Pancreas (tissue), 10 donors: ENCODE data around the gene ZFP64. TPM values are rescaled to one million over a fixed set of nuclear protein-coding genes. Genes with fewer than 3 reads are reported as not detected.
A peak's percentile ranks its signal among the peaks of the same experiment; 100 is the strongest.
"Not testable (repeated sequence)": the region's sequence is repeated elsewhere in the genome, so short reads cannot be mapped to it uniquely, and the experiment has no call there.

Source experiments
- ATAC-seq, 4 donors: fragments of 200-7000 bp; cut with Tn5 transposase; one replicate each; pipeline versions ENCODE4 v1.8.0 to v1.9.1; 2020; ENCODE audit warnings: mild to moderate bottlenecking in 4 of 4, moderate library complexity in 4 of 4
- DNase-seq, 6 donors: peaks; one replicate each; pipeline ENCODE4 v3.0.0-alpha.2; 2020
- FAIRE-seq: peaks from 2 replicates; lab custom pipeline; 2012; peaks lifted over from hg19 to GRCh38; lab: Jason Lieb, UNC
- H3K27ac ChIP-seq, 4 donors: fragments of 200-600 bp; sonication (generic); 1 replicate in 3 of 4; 2 replicates in 1 of 4; pipeline versions ENCODE4 v1.5.0 to v1.8.0; 2020
- H3K27me3 ChIP-seq, 4 donors: fragments of 200-600 bp; one replicate each; pipeline ENCODE4 v1.8.0; 2021
- H3K36me3 ChIP-seq, 3 donors: fragments of 200-600 bp; sonication (generic) in 1 of 3; one replicate each; pipeline versions ENCODE4 v1.5.0 to v1.8.0; 2020 to 2021
- H3K4me1 ChIP-seq, 3 donors: fragments of 200-600 bp; one replicate each; pipeline ENCODE4 v1.8.0; 2021
- H3K4me3 ChIP-seq, 4 donors: fragments of 200-600 bp; sonication (generic) in 2 of 4; one replicate each; pipeline versions ENCODE4 v1.5.0 to v1.8.0; 2020 to 2021
- H3K9me3 ChIP-seq, 4 donors: fragments of 200-600 bp; one replicate each; pipeline ENCODE4 v1.8.0; 2021
- WGBS, 2 donors: extraction: QIAGEN DNeasy Blood & Tissue Kit; methylation state at CpG; one replicate each; pipeline ENCODE4 v1.1.7; 2013; 5-methylcytosine and 5-hydroxymethylcytosine counted together
- intact Hi-C, 3 donors: fragments of 100-400 bp; cut with DNase I; formaldehyde crosslinking; loops; one replicate each; pipeline versions ENCODE4 v1.11.1 to v1.14.2; 2022
- polyA plus RNA-seq, 2 donors: library from polyadenylated mRNA; stranded (reverse); fragments of 200-250 nt; gene quantifications; one replicate each; pipeline ENCODE4 v1.2.3, GENCODE V29; 2013
- total RNA-seq, 6 donors: library from RNA; stranded (reverse); fragmentation: NEBNext Ultra II Directional in 4 of 6; extraction: Animal tissue kit (Norgen Biotek cat#: 25700) in 4 of 6; gene quantifications; one replicate each; pipeline versions ENCODE4 v1.2.1 to v1.2.4, GENCODE V29; 2021 to 2023
- TF ChIP-seq, protein P1 (sequence below), 4 donors: fragments of 200-600 bp; sonication (generic) in 3 of 4; IDR thresholded peaks; one replicate each; pipeline versions ENCODE4 v1.5.0 to v1.8.0; 2021; ENCODE audit warnings: antibody characterized with exemption in 4 of 4
- donor health status: healthy with polysubstance abuse.
- donor health status: DM: no; HTN: no; CAD: no; lungs with moderate emphysema.
- donor health status: DM: no; HTN: no; CAD: no.
- donor health status: control.
- donor health status: control.
- donor health status: Bipolar disorder and iron deficiency.
- donor health status: DM: yes; HTN: yes; CAD: no.
- donor health status: DM: no; HTN: no; CAD: no.
- donor health status: DM: no; HTN: no; CAD: no.
- donor health status: DM: yes; HTN: yes; CAD: no.

The ZFP64 gene
- total and polyA plus RNA-seq, 8 donors, result 3.2 to 9.6 (median 4.9) TPM

DNA sequence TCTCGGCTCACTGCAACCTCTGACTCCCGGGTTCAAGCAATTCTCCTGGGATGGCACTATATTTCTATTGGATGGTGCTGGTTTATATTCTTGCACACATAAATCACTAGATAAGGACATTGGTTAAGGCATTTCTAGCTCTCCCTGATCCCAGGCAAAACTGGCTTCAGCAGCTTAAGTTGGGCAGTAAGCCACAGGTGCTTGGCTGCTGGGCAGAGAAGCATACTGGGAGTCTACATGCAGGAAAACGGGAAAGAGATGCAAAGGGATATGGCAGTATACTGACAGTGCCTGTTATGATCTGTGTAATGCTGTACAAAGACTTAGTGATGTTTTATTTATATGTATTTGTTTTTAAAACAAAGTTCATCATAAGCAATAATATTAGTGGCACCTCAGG lies 33.3 kb upstream of the ZFP64 start:
- WGBS, 2 donors, result 20 to 29% methylated on average over 3 of the region's 3 CpGs

DNA sequence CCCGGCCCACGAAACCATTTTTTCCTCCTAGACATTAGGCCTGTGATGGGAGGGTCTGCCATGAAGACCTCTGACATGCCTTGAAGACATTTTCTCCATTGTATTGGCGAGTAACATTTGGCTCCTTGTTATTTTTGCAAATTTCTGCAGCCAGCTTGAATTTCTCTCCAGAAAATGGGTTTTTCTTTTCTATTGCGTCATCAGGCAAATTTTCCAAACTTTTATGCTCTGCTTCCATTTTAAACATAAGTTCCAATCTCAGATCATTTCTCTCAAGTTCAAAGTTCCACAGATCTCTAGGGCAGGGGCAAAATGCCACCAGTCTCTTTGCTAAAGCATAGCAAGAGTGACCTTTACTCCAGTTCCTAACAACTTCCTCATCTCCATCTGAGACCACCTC lies 29.8 kb upstream of the ZFP64 start:
- H3K27me3 ChIP-seq, H3K36me3 ChIP-seq, H3K4me3 ChIP-seq, ATAC-seq, H3K27ac ChIP-seq, intact Hi-C loops, DNase-seq, FAIRE-seq, H3K4me1 ChIP-seq, H3K9me3 ChIP-seq: not testable (repeated sequence)
- 80 to 82% methylated on average over 4 of the region's 4 CpGs for WGBS, 2 donors

More for the DNA sequence above, 33.3 kb upstream of the ZFP64 start:
- no peaks in the 10 kb centered on the region for H3K27me3 ChIP-seq
- no peak overlapping the region for H3K27ac ChIP-seq
- H3K4me1 ChIP-seq, result no peaks in the 10 kb centered on the region
- no peaks in the 10 kb centered on the region for H3K9me3 ChIP-seq
- no peak overlapping the region for H3K4me3 ChIP-seq
- FAIRE-seq (no peak), DNase-seq (no peak), ATAC-seq (peak in 1 of 4 donors; percentile 11)
- TF ChIP-seq, protein P1, sequence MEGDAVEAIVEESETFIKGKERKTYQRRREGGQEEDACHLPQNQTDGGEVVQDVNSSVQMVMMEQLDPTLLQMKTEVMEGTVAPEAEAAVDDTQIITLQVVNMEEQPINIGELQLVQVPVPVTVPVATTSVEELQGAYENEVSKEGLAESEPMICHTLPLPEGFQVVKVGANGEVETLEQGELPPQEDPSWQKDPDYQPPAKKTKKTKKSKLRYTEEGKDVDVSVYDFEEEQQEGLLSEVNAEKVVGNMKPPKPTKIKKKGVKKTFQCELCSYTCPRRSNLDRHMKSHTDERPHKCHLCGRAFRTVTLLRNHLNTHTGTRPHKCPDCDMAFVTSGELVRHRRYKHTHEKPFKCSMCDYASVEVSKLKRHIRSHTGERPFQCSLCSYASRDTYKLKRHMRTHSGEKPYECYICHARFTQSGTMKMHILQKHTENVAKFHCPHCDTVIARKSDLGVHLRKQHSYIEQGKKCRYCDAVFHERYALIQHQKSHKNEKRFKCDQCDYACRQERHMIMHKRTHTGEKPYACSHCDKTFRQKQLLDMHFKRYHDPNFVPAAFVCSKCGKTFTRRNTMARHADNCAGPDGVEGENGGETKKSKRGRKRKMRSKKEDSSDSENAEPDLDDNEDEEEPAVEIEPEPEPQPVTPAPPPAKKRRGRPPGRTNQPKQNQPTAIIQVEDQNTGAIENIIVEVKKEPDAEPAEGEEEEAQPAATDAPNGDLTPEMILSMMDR (IDR thresholded peaks at IDR 0.05), result no peak
- intact Hi-C loops, result no loop called here
- no peaks in the 10 kb centered on the region for H3K36me3 ChIP-seq

DNA sequence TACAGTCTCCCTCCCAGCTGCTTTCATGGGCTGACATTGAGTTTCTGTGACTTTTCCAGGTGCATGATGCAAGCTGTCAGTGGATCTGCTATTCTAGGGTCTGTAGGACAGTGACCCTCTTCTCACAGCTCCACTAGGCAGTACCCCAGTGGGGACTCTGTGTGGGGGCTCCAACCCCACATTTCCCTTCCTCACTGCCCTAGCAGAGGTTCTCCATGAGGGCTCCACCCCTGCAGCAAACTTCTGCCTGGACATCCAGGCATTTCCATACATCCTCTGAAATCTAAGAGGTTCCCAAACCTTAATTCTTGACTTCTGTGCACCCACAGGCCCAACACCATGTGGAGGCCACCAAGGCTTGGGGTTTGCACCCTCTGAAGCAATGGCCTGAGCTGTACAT lies 29.3 kb upstream of the ZFP64 start:
- H3K9me3 ChIP-seq, intact Hi-C loops, ATAC-seq, H3K27me3 ChIP-seq, FAIRE-seq, H3K4me3 ChIP-seq, DNase-seq, H3K27ac ChIP-seq, H3K4me1 ChIP-seq, H3K36me3 ChIP-seq: not testable (repeated sequence)

DNA sequence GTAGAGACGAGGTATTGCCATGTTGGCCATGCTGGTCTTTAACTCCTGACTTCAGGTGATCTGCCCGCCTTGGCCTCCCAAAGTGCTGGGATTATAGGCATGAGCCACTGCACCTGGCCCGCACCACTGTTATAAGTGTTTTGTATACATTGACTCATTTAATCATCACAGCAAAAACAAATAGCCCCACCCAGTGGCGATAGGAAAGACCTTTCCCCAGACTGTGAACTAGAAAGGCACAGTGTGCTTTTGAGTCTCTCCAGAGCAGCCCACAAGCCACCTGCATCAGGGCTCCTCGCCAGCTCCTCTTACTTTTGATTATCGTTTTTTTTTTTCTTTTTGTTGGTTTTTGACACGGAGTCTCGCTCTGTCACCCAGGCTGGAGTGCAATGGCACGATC lies 27.9 kb upstream of the ZFP64 start:
- intact Hi-C loops, result no loop called here
- TF ChIP-seq, protein P1 (IDR thresholded peaks at IDR 0.05), result no peak
- Histone ChIP-seq H3K27ac (no peak overlapping the region), H3K9me3 (no peaks in the 10 kb centered on the region), H3K27me3 (no peaks in the 10 kb centered on the region), H3K36me3 (no peaks in the 10 kb centered on the region), H3K4me3 (no peak overlapping the region), H3K4me1 (no peaks in the 10 kb centered on the region)
- no peak for ATAC-seq
- FAIRE-seq, result no peak
- 66 to 69% methylated on average over 9 of the region's 9 CpGs for WGBS, 2 donors
- DNase-seq, result no peak

DNA sequence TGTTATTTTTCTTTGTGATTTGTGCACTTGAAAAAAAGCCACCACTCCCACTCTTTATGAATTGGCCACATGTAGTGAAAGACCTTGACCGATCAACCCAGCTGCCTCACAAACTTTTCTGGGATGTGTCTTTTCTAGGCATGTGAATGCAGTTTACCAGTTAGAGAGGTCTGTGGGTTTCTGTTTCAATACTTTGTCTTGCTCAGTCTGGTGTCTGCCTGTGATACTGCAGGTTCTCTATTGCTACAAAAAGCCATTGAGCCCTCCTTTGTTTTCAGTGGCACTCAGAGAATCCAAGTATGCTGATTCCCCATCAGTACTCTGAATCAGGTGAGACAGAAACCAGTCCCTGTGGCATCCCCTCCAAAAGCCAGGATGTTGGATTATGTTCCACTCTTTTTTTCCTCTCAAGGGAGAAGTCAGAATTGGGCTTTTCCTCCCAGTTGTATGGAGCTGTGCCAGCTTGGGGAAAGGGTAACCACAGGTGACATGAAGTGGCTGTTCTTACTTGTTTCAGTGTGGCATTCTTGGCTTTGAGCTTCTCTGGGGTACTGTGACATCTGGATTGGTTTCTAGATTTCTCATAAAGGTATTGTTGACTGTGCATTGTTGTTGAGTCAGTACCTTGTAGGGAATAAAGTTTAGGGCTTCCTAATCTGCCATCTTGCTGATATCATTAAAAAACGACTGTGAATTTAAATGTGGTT lies 26.3 kb upstream of the ZFP64 start:
- ATAC-seq (no peak), DNase-seq (no peak), FAIRE-seq (no peak)
- no peaks in the 10 kb centered on the region for H3K36me3 ChIP-seq
- H3K27ac ChIP-seq, result no peak overlapping the region
- TF ChIP-seq, protein P1 (IDR thresholded peaks at IDR 0.05), result no peak
- H3K4me3 ChIP-seq, result no peak overlapping the region
- no peaks in the 10 kb centered on the region for H3K4me1 ChIP-seq
- 48 to 65% methylated on average over 2 of the region's 2 CpGs for WGBS, 2 donors
- H3K27me3 ChIP-seq, result no peaks in the 10 kb centered on the region
- intact Hi-C loops, result no loop called here
- H3K9me3 ChIP-seq, result no peaks in the 10 kb centered on the region

DNA sequence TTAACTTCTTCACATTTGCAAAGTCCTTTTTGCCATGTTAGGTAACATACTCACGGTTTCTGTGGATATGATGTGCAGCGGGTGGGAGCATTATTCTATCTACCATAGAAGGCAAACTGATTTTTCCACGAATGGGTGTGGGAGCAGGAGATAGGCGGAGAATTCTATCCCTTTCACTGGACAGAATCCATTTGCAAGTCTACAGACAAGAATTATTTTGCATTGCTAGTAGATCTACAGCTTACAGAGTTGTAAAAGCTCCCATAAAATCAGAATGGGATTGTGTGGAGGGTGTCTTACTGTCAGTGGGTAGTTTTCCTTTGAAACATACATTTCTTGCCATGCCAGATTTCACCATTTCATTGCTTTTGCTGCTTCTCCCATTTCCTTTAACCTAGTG lies 22.4 kb upstream of the ZFP64 start:
- no peaks in the 10 kb centered on the region for H3K36me3 ChIP-seq
- intact Hi-C loops, result no loop called here
- no peak overlapping the region for H3K4me3 ChIP-seq
- H3K9me3 ChIP-seq, result no peaks in the 10 kb centered on the region
- no peak overlapping the region for H3K27ac ChIP-seq
- FAIRE-seq, result no peak
- WGBS, 2 donors, result 61 to 73% methylated on average over 4 of the region's 4 CpGs
- DNase-seq, result no peak
- H3K27me3 ChIP-seq, result no peaks in the 10 kb centered on the region
- H3K4me1 ChIP-seq, result no peaks in the 10 kb centered on the region
- TF ChIP-seq, protein P1 (IDR thresholded peaks at IDR 0.05), result no peak
- ATAC-seq, result no peak
